K562 (cell line): ENCODE measurements around the gene CPLX4.

Experiments
- ATF3 ChIP-seq, 2 experiments: fragments of 450-650 bp in 1 of 2; sonication (generic) in 1 of 2; formaldehyde crosslinking in 1 of 2; IDR thresholded peaks in 1 of 2; conservative IDR thresholded peaks in 1 of 2; 2 replicates each; pipeline versions ENCODE4 v1.6.1 to v1.8.1; 2016 to 2023; ENCODE audit warnings: mild to moderate bottlenecking in 2 of 2, moderate library complexity in 2 of 2, inconsistent platforms in 1 of 2, missing genetic modification reagents in 1 of 2
- E2F5 ChIP-seq: sonication (generic); formaldehyde crosslinking; IDR thresholded peaks from 2 replicates; pipeline ENCODE4 v1.8.0; 2022; ENCODE audit warnings: mild to moderate bottlenecking, missing genetic modification reagents
- EZH2 ChIP-seq: IDR thresholded peaks from 2 replicates; pipeline ENCODE4 v1.6.1; 2012; ENCODE audit warnings: low read depth, mild to moderate bottlenecking, inconsistent platforms, low read length, borderline replicate concordance
- JUND ChIP-seq, 2 experiments: IDR thresholded peaks; 2 replicates in 1 of 2; 3 replicates in 1 of 2; pipeline ENCODE4 v1.6.1; 2011; ENCODE audit warnings: borderline replicate concordance in 2 of 2, low read depth in 2 of 2, low read length in 2 of 2, improper control_type of control experiment in 1 of 2, missing biosample characterization in 1 of 2, missing genetic modification characterization in 1 of 2, missing genetic modification reagents in 1 of 2
- MAX ChIP-seq: sonication (generic); formaldehyde crosslinking; IDR thresholded peaks from 2 replicates; pipeline ENCODE4 v1.9.0; 2022; ENCODE audit warnings: mild to moderate bottlenecking, missing genetic modification reagents
- POLR2A ChIP-seq: fragments of 450-650 bp; conservative IDR thresholded peaks from 2 replicates; pipeline ENCODE4 v1.6.1; 2016
- POLR2AphosphoS5 ChIP-seq: IDR thresholded peaks from 2 replicates; pipeline ENCODE4 v1.6.1; 2011; ENCODE audit warnings: mild to moderate bottlenecking, low read depth, low read length, moderate library complexity; ENCODE audit not compliant: control insufficient read depth, insufficient read depth
- ZFX ChIP-seq: sonication (generic); formaldehyde crosslinking; IDR thresholded peaks from 2 replicates; pipeline ENCODE4 v1.8.0; 2022; ENCODE audit warnings: mild to moderate bottlenecking, missing genetic modification reagents, moderate library complexity
- ZNF318 ChIP-seq, 2 experiments: fragments of 450-650 bp; IDR thresholded peaks; 2 replicates each; pipeline ENCODE4 v1.6.1; 2016; ENCODE audit warnings: mild to moderate bottlenecking in 2 of 2, borderline replicate concordance in 1 of 2, low read depth in 1 of 2, moderate library complexity in 1 of 2
- ZNF740 ChIP-seq, 3 experiments: fragments of 200-800 bp in 1 of 3; sonication (Bioruptor generic) in 1 of 3; sonication (generic) in 1 of 3; formaldehyde crosslinking in 1 of 3; IDR thresholded peaks; 2 replicates each; pipeline versions ENCODE4 v1.6.1 to v1.8.0; 2016 to 2022; ENCODE audit warnings: mild to moderate bottlenecking in 2 of 3, missing compliant biosample characterization in 2 of 3, missing genetic modification characterization in 2 of 3, missing genetic modification reagents in 1 of 3

- no peak for TF ChIP-seq ATF3 (IDR thresholded peaks at IDR 0.05)
- TF ChIP-seq ATF3 (CRISPR knock-in tag; conservative IDR thresholded peaks at IDR 0.05): no peak
- TF ChIP-seq ZFX (CRISPR knock-in tag): no peak
- no peak for TF ChIP-seq ZNF740 (CRISPR knock-in tag; IDR thresholded peaks at IDR 0.05)
- no peak for TF ChIP-seq ZNF740 (tag; IDR thresholded peaks at IDR 0.05)
- no peak for TF ChIP-seq E2F5 (CRISPR knock-in tag)
- TF ChIP-seq POLR2A: no peak
- no peak for TF ChIP-seq ZNF318 (IDR thresholded peaks at IDR 0.05; ENCODE audit: borderline replicate concordance in 1 of 2, low read depth in 1 of 2)
- no peak for TF ChIP-seq EZH2
- no peak for TF ChIP-seq JUND (IDR thresholded peaks at IDR 0.05; ENCODE audit: borderline replicate concordance, low read depth, low read length)
- no peak for TF ChIP-seq JUND (tag; IDR thresholded peaks at IDR 0.05; ENCODE audit: borderline replicate concordance, low read depth, low read length)
- no peak for TF ChIP-seq POLR2AphosphoS5
- no peak for TF ChIP-seq MAX (CRISPR knock-in tag)
Observed at GRCh38 chr18:59272221-59272888, 46.1 kb downstream of the CPLX4 start.
